ENCODE results near the gene DFFB.
A peak's percentile ranks its signal among the peaks of the same experiment; 100 is the strongest.

DFFB gene

DNA sequence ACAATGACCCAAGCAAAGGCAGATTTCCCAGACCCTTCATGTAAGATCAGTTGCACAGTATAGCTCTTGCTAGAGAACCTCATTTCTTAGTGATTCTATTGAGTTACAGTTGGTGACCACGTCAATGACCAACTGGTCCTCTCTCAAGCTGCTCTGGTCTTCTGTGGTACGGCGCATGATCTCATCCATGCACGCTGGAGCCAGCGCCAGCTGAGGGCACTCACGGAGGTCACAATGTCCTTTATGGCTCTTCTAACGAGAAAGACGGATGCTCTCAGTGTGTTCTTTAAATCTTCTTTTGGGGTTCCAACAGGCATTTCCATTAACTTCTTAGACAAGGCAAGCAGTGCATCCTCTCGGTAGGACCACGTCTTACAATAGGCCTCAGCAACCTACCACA is 22.6 kb upstream of the DFFB start:
- DNase-seq = no peak

DNA sequence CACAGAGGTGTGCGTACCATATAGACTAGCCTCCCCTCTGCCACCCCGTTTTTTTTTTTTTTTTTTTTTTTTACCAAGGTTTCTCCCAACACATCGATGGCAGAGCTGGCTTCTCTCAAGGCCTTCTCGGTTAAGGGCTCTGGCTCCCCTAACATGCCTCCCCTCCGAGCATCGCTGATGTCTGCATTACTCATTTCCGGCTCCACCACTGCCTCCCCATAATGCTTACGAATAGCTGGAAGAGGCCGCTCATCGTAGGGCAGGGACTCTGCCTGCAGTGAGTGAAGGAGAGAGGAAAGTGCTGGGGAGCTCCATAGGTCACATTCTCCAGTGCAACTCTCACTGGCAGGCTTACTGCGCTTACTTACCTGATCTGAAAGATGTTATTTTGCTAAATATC is 20.9 kb upstream of the DFFB start:
- DNase-seq = no peak

DNA sequence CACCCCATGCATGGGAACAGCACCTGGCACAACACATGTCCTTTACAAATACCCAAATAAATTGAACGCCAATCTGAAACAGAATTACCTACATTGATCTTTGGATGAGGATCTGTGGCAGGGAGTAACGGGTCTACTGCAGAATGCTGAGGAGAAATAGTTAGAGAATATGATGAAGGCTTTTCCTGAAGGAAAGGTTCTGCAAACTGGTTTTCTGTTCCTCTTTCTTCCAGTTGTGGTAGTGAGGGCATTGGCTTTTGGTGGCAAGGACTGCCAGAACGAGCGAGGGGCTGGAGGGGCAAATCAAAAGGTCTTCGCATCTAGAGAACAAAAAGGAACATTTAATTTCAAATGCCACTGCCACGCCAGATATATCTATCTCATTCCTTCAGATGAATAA is 20.1 kb upstream of the DFFB start:
- DNase-seq = no peak

DNA sequence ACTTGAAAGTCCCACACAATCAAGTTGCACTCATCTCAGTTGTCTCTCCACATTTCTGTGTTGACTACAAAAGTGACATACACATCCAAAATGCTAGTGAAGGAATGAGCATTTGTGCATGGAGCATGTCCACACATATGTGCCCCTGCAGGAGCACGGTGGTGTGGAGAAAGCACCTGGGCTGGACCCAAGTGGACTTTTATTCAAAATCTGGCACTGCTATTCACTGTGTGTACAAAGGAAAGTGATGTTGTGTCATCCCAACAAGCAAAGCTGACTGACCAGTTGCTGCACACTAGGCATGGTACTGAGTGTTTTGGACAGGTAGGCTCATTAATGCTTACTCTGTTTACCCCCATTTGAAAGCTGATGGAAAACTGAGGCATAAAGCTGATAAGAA is 19.6 kb upstream of the DFFB start:
- DNase-seq = no peak

DNA sequence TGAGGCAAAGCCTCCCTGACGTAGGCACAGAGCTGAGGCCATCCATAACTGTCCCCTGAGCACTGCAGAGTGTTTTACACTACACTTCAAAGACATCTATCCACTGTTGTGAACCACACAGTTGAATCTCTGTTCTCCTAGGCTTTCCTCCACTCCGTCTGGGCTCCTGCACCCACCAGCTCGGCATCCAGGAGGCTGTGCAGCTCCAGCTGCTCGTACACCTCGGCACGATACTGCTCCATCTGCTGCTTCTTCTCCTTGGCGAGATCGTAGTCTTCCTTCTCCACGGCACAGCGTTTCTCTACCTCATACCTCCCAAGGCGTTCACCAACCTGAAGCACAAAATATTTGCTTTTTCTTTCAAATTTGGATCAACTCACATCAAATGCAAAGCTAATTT is 18.5 kb upstream of the DFFB start:
- no peak for DNase-seq

DNA sequence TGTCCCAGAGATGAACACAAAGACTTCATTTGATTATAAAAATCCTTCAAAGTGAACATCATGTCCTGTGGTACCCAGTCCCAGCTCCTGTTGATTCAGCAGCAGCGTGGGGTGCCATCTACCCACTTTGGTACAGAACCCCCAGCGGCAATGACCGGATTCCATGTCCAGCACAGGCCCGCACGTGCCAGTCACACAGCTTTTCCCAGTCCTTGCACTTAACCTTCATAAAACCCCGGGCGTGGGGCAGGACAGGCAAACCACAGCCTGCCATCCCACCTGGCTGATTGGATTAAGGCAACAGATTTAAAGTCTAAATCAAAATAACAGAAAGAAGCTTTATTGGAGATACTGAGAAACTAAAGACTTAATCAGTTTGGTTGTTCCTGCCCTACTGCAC is 15.8 kb upstream of the DFFB start:
- DNase-seq = no peak

DNA sequence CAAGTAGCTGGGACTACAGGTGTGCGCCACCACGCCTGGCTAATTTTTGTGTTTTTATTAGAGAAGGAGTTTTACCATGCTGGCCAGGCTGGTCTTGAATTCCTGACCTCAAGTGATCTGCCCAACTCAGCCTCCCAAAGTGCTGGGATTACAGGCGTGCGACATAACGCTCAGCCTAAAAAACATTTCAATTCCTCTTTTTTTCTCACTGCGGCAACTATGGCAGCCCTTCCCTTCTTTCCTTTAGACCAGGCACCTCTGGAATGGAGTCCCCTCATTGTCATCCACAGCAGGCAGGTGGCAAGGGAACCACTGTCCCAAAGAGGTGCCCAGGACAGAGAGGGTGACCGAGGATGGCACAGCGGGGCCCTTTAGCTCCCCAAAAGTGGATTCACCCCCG is 14.4 kb upstream of the DFFB start:
- no peak for DNase-seq

DNA sequence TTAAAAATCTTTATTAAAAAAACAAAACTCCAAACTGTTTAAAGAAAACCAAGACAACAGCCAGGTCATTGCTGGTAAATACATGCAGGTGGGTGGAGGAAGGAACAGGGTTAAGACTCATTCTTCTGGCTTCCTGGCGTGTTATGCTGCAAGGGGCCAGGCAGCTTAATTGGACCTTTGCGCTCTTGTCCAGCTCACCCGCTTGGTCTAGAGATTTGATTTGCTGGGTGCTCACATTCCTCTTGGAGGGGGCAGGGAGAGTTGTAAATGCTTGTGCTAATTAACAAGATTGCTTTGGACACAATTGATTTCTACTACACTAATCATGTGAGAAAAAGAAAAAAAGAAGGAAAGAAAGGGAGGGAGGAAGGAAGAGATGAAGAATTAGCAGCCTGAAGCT is 10.7 kb upstream of the DFFB start:
- no peak for DNase-seq

DNA sequence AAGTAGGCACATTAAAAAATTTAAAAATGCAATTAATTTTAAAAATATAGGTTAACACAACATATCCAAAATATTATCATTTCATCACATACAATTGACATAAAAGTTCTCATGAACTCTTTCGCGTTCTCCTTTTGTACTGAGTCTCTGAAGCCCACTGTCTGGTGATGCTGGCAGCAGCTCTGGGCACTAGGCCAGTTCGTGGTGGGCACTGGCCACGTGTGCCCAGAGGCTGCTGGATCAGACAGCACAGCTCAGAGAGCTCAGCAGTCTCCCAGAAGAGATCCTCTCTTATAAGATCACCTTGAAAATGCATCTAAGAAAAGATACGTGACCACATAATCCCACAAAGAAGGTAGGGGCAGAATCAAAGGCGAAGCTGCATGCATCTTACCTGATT is 10.2 kb upstream of the DFFB start:
- no peak for DNase-seq

DNA sequence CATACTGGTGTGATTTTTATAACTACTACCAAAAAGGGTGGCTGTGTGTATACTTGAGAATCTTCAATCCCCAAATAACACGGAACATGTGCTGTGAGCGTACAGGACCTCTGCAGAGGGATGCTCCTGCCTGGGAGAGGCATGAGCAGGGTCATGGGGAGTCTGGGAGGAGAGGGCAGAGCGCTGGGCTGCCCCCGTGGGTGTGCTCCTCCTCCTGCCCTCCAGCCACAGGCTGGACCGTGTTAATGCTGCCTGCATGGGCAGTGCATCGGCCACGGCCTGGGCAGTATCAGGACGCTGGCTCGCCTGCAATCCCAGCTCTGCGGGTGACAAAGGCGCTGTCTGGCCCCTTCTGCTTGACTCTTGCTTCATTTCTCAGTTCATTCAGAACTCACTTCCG is 6.4 kb upstream of the DFFB start:
- no peak for DNase-seq

DNA sequence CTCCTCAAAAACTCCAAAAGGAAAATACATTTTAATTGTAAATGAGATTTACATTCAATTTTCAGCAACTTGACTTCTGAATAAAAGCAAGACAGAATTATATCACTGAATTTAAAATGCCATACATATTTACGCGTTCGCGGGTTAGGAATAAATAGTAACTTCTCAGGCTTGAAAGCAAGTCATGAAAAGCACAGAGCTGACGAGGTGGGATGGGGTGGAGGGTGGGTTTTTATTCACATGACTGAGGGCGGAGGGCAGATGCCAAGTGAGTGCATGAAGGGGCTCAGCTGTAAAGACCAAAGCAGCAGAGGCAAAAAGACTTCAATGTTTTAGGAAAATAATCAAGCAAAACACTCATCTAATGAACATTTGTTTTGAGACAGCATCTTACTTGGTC is 6.0 kb upstream of the DFFB start:
- DNase-seq = no peak

DNA sequence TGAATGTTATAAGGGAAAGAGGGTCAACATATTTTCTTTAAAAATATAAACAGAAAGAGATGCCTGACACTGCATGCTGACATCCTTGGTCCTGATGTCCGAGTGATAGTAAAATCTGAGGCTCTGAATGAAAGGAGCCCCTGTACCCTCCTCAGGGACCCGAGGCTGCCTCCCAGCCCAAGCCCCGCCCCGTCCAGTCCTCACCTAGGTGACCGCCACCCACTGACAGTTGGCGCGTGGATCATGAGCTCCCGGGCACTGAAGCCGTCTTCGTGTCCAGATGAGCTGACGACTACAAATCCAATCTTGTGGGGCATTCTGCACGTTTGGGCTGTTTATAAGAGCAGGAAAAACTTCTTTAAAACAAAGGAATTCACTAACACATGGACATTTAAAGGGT is 5.2 kb upstream of the DFFB start:
- DNase-seq = no peak

DNA sequence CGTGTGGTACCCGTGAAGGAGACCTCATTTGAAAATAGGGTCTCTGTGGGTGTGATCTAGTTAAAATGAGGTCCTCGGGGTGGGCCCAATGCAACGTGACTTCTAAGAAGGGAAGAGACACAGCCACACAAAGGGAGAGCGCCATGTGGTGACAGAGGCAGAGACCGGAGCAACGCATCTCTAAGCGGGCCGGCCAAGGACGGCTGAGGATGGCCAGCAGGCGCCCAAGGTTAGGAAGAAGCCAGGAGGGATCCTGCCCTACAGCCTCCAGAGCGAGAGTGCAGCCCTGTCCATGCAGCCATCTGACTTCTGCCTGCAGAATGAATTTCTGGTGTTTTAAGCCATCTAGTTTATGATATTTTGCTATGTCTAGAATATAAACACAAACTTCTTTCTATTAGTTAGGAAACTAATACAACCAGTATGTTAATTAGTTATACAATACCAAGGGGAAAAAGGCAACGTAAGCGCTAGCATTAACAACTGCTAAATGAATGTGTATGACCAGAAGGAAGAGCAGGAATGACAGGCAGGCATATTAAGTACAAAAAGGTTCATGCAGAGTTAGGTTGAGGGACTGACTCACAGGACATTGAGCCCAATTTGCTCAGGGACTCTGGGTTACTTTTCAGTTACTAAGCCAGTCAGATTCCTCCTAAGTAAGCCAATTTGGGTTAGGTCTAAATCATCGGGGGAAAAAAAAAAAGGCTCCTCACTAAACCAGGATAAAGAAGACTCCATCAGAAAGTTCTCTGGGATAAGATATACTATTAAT is 4.4 kb upstream of the DFFB start:
- no peak for DNase-seq

DNA sequence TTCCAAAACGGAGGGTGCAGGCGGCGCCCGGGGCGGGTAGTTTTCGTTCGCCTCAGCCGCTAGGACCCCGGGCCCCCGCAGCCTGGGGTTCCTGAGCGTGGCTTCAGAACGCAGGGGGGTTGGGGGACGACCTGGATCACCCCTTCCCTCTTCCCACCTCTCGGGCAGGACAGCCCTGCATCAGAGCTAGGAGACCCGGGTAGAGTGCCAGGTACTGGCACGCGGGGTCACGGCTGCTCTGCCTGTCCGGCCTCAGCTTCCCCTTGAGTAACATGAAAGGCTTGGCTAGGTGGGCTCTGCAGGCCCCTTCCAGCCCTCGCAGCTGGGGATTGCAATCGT is 484 bp downstream of the DFFB start:
- DNase-seq = peak in 1 of 2 experiments; percentile 25

DNA sequence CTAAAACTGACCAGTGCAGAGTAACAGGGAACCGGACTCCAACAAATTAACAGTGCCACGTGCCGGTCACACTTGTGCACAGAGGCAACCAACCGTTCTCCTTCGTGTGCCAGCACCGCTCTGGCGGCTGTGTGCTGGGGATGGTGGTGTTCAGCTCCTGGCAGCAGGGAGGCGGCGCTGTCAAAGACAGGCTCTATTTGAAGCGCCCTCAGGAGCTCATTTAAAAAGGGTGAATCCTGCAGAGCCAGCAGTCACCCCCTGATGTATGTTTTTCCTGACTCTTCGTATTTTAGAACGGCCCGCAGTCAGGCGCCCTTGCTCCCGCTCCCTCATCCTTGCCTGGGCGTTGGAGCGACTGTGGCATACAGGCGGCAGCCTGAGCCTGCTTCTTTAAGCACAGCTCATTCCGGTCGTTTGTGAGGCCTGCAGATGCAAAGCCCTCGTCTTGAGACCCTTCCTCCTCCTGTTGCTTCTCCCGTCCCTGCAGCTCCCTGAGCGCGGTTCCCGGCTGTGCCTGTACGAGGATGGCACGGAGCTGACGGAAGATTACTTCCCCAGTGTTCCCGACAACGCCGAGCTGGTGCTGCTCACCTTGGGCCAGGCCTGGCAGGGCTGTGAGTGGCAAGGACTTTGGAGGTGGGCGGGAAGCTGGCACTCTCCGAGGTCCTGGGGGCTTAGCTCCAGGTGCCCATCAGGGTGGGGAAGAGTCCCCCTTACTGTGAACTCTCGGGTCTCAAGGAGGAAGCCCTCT is 1.1 kb downstream of the DFFB start:
- peak; percentile 63 to 74 for DNase-seq

DNA sequence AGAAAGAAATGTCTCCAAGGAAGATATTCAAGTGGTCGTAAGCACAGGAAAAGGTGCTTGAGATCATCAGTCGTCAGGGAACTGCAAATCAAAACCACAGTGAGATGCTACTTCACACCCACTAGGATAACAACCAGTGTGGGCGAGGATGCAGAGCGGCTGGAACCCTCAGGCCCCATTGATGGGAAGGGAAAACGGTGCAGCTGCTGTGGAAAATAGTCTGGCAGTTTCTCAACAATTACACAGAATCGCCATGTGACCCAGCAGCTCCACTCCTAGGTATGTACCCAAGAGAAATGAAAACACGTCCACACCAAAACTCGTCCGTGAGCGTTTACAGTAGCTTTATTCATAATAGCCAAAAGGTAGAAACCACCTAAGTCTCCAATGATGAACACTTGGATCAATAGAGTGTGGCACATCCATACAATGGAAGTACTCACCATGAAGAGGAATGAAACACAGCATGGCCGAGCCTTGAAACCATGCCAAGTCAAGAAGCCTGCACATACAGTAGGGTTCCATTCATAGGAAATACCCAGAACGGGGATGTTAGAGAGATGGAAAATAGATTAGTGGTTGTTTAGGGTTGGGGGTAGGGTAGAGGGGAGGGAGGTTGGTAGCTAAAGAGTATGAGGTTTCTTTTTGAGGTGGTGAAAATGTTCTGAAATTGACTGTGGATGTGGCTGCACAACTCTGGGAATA is 6.1 kb downstream of the DFFB start:
- no peak for DNase-seq

DNA sequence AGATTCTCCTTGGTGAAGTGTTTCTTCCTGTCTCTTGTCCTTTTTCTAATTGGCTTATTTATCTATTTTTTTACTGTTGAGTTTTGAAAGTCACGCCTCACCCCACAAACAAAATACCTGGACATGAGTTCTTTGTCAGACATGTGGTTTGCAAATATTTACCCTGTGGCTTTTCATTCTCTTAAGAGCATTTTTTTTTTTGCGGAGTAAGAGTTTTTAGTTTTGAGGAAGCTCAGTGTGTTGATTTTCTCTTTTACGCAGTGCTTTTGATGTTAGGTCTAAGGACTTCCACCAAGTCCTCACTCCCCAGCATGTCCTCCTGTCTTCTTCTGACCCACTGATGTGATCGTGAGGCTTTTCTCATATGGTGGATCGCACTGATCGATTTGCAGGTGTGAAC is 7.6 kb downstream of the DFFB start:
- DNase-seq = no peak

DNA sequence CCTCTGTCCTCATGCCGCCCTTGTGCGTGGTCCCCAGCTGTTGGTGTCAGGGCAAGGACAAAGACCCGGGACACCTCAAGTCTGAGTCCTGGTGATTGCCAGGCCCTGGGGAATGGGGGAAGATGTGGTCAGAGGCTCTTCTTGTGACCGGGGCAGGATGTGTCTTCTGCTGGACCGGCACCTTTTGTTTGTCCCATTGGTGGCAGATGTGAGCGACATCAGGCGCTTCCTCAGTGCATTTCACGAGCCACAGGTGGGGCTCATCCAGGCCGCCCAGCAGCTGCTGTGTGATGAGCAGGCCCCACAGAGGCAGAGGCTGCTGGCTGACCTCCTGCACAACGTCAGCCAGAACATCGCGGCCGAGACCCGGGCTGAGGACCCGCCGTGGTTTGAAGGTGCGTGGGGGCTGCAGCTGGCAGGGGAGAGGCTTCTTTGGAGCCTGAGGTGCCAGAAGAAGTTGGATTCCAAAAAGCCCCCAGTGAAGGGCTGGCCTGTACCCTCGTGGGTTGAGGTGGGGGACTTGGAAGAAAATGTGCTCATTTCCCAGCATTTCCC is 8.4 kb downstream of the DFFB start:
- no peak for DNase-seq

DNA sequence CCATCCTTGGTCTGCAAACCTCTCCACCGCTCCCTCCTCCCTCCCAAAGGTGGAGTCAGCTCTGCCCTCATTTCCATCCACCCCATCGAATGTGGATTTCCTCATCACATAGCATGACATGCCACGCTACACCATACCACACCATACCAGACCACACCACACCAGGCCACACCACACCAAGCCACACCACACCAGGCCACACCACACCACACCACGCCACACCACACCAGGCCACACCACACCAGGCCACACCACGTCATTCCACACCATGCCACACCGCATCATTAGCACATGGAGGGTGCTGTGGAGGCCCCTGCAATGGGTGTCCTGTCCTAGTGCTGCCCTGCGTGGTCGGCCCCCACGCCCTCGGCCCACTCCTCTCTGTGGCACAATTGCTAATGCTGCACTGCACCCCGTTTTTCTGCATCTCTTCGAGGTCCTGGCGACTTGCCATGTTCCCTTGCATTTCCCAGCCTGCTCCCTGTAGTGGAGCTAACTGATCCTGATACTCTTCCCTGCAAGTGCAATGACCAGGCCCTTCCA is 11.3 kb downstream of the DFFB start:
- no peak for DNase-seq

DNA sequence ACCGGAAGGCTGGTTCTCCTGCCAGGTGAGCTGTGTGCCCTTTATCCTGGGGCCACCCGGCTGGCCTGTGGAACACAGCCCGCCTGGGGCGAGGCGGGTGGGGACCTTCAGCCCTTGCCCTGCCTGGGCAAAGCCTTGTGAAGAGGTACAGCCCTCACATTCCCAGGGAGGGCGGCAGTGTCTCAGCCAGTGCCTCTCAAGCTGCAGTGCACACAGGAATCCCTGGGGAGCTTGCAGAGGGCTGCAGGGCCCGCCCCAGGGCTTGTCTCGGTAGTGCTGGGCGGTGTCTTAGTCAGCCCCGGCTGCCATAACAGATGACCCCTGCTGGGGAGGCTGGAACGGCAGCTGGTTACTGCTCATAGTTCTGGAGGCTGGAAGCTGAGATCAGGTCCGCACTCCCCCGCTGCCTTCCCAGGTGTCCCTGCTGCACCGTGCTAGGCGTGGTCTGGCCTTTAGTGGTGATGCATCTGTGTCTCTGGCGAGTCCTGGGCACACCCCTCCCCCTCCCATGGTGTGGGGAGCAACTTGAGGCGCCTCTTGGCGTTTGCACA is 12.6 kb downstream of the DFFB start:
- no peak for DNase-seq

DNA sequence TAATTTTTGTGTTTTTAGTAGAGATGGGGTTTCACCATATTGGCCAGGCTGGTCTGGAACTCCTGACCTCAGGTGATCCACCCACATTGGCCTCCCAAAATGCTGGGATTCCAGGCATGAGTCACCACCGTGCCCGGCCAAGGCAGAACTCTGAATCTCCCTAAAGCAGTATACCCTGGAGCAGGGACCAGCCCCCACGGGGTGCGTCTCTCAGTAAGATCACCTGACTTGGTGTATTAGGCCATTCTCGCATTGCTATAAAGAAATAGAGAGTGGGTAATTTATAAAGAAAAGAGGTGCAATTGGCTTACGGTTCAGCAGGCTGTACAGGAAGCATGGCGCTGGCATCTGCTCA is 14.2 kb downstream of the DFFB start:
- no peak for DNase-seq

DNA sequence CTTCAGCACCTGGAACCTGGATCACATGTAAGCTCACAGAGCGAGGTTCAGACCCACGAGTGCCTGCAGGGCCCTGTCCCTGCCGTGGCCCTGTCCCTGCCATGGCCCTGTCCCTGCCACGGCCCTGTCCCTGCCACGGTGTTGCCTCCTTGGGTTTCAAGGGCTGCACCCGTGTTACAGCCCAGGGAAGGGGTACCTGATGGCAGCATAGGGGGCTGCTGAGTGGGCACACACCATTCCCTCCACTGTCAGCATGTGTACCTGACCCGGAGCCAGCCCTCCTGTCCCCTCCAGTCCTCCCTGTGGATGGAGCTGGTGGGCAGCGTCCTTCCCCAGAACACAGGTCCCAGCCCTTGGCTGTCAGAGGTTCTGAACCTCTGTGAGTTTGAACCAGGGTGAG is 15.3 kb downstream of the DFFB start:
- DNase-seq = no peak

DNA sequence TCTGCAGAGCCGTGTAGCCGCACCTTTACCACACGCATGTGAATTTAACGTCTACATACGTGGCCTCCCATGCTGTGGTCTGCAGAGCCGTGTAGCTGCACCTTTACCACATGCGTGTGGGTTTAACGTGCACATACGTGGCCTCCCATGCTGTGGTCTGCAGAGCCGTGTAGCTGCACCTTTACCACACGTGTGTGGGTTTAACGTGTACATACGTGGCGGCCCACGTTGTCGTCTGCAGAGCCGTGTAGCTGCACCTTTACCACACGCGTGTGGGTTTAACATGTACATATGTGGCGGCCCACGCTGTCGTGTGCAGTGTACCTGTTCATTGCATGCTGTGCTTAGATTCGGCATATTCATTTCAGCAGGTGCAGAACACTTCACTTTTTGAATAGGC is 17.5 kb downstream of the DFFB start:
- DNase-seq = no peak

Measured in Kasumi-1 (cell line).